Measurements from ENCODE around the gene RHOH. TPM values are rescaled to one million over a fixed set of nuclear protein-coding genes. Genes with fewer than 3 reads are reported as not detected.

The RHOH gene
- total and polyA plus RNA-seq, 10 of the 15 experiments (the other 5 are each of a cell fraction or from before 2014, with no cell fraction given): 46.5 to 120 (median 57.9) TPM

DNA sequence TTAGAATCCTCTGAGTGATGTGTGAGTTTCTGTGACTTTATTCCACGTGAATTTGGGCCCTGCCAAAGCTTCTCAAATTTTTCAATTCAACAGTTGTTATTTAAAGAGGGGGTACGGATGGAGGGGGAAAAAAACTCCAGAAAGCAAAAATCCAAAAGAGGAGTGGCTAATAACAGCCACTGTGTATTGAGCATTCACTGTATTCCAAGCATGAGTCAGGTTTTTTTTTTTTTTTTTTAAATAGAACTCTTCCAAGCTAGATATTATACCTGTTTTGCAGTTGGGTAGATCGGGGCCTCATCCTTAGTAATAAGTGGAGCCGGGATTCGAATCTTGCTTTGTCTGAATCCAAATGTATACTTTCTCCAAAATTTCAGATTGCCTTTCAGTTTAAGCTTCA, 6.4 kb upstream of the RHOH start (continued):
- TF ChIP-seq, protein P1, sequence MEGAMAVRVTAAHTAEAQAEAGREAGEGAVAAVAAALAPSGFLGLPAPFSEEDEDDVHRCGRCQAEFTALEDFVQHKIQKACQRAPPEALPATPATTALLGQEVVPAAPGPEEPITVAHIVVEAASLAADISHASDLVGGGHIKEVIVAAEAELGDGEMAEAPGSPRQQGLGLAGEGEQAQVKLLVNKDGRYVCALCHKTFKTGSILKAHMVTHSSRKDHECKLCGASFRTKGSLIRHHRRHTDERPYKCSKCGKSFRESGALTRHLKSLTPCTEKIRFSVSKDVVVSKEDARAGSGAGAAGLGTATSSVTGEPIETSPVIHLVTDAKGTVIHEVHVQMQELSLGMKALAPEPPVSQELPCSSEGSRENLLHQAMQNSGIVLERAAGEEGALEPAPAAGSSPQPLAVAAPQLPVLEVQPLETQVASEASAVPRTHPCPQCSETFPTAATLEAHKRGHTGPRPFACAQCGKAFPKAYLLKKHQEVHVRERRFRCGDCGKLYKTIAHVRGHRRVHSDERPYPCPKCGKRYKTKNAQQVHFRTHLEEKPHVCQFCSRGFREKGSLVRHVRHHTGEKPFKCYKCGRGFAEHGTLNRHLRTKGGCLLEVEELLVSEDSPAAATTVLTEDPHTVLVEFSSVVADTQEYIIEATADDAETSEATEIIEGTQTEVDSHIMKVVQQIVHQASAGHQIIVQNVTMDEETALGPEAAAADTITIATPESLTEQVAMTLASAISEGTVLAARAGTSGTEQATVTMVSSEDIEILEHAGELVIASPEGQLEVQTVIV (IDR thresholded peaks at IDR 0.05; ENCODE audit: borderline replicate concordance, partially characterized antibody): no peak
- TF ChIP-seq HDAC2 (IDR thresholded peaks at IDR 0.05) (no peak), MYB (IDR thresholded peaks at IDR 0.05; ENCODE audit: borderline replicate concordance, low read depth, low read length) (no peak), BMI1 (IDR thresholded peaks at IDR 0.05; ENCODE audit: borderline replicate concordance) (no peak)
- TF ChIP-seq, protein P2, sequence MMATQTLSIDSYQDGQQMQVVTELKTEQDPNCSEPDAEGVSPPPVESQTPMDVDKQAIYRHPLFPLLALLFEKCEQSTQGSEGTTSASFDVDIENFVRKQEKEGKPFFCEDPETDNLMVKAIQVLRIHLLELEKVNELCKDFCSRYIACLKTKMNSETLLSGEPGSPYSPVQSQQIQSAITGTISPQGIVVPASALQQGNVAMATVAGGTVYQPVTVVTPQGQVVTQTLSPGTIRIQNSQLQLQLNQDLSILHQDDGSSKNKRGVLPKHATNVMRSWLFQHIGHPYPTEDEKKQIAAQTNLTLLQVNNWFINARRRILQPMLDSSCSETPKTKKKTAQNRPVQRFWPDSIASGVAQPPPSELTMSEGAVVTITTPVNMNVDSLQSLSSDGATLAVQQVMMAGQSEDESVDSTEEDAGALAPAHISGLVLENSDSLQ (IDR thresholded peaks at IDR 0.05): no peak

DNA sequence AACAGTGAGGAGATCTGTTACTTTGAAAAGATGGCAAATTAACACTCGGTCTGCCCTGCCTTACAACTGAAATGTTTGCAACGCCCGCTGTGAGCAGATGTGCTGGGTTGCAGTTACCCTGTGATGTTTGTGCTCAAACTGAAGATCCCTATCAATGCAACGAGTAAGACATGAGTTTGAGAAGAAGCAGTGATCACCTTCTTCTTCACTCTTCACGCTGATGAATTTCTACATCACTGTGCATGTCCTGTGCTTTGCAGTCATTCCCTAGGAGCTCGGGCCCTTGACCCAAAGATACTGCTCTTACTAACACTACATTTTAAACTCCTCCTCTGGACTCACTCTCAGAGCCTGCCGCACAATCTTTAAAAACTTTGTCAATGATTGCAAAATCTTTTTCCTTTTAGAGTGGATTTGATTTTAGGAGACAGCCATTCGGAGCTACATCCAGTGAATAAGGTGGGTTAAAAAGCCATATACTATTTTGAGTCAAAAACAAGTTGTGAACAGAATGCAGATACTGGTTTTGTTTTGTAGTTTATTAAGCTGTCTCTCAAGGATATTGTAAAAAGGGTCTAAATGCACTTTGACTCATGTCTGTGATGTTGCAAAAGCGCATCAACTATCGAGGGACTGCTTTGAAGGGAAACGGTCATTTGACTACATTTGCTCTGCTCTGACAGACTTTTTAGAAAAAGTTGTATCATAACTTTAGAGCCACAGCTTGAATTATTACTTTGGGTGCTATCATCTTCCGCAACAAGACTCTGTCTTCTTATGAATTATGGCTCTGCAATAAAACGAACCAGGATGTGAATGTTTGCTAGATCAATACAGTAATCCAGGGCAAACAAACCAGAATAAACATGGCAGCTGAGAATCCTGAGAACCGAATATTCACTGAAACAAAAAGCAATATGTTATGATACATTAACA, 5.7 kb upstream of the RHOH start:
- WGBS (ENCODE audit: insufficient coverage, insufficient replicate concordance, low lambda C conversion rate, missing lambda C conversion rate): 0% methylated on average over 14 of the region's 14 CpGs
- ATAC-seq (peak; percentile 3), DNase-seq (ENCODE audit: low read depth, low spot score) (no peak), FAIRE-seq (no peak)
- ChIA-PET SMC1A (ENCODE audit: uncharacterized antibody, unreplicated experiment) (interaction anchor here (0.9 to 20.3 kb wide), 12 partner anchors 6 to 133 kb away, joined by 3 to 374 read pairs (median 5); partner anchors contain the start of gene RHOH), RAD21 (ENCODE audit: unreplicated experiment) (interaction anchor here (1.0 to 18.0 kb wide), 11 partner anchors 6 to 268 kb away, joined by 3 to 356 read pairs (median 10); partner anchors contain the start of gene RHOH), POLR2A (interaction anchor here (0.6 to 12.0 kb wide), 11 partner anchors 9 to 120 kb away, joined by 3 to 214 read pairs (median 4); no protein-coding TSS in a partner anchor), CTCF (interaction anchor here (1.1 to 11.5 kb wide), 10 partner anchors 8 to 527 kb away, joined by 3 to 121 read pairs (median 4); no protein-coding TSS in a partner anchor)
- H3K4me2 ChIP-seq (ENCODE audit: control insufficient read depth, insufficient read depth): peak overlapping the region; percentile 81
- H3K9ac ChIP-seq (ENCODE audit: control insufficient read depth, insufficient read depth, low read length): peak overlapping the region; percentile 99
- H3K27ac ChIP-seq (ENCODE audit: control insufficient read depth, insufficient read depth): peak overlapping the region; percentile 92
- no peaks in the 10 kb centered on the region for H3K27me3 ChIP-seq (replicated peaks in 1 of 2; ENCODE audit: control insufficient read depth in 2 of 2, insufficient read depth in 2 of 2, low read length in 1 of 2)
- peaks cover 89% of the 10 kb centered on the region for H3K79me2 ChIP-seq (ENCODE audit: control insufficient read depth, insufficient read depth, low read length)
- in situ Hi-C loops (cut with MboI): loop anchor here (25.0 kb wide), 1 partner anchor 1379 kb away; the partner anchor contains the start of gene TLR1
- intact Hi-C loops (cut with micrococcal nuclease; ENCODE audit: unreplicated experiment): loop anchor here (5.0 to 10.0 kb wide), 4 partner anchors 481 to 1146 kb away; no protein-coding TSS in a partner anchor
- no peaks in the 10 kb centered on the region for H3K36me3 ChIP-seq (ENCODE audit: control insufficient read depth in 2 of 2, insufficient read depth in 2 of 2, low read length in 1 of 2)
- H2AFZ ChIP-seq (ENCODE audit: control insufficient read depth, low read depth, low read length): peak overlapping the region; percentile 54
- H3K9me3 ChIP-seq (replicated peaks; ENCODE audit: control insufficient read depth, insufficient read depth, low read length): no peaks in the 10 kb centered on the region
- peaks cover 27% of the 10 kb centered on the region for H3K4me1 ChIP-seq (ENCODE audit: control insufficient read depth, insufficient read depth, low read length)
- H3K4me3 ChIP-seq: peak overlapping the region; percentile 88
- H4K20me1 ChIP-seq (ENCODE audit: control insufficient read depth, insufficient read depth): no peaks in the 10 kb centered on the region
- BruUV-seq (replicated peaks): no TSS peak
- TF ChIP-seq ZSCAN29 (IDR thresholded peaks at IDR 0.05) (no peak), LARP7 (IDR thresholded peaks at IDR 0.05) (0 out of 2 replicates have a peak, but pooled peaks have one; percentile 47), POLR2A (IDR thresholded peaks at IDR 0.05; ENCODE audit: low read depth, low read length) (peak; percentile 54; the same call in 1 of the 2 replicates), SIN3A (IDR thresholded peaks at IDR 0.05; ENCODE audit: low read depth, low read length) (0 out of 2 replicates have a peak, but pooled peaks have one; percentile 44), SMARCA5 (IDR thresholded peaks at IDR 0.05) (peak; percentile 47; the same call in 1 of the 2 replicates), STAT3 (IDR thresholded peaks at IDR 0.05; ENCODE audit: low read depth, low read length) (no peak), GATAD2B (conservative IDR thresholded peaks at IDR 0.05; ENCODE audit: low read depth) (no peak)
- TF ChIP-seq, protein P3, sequence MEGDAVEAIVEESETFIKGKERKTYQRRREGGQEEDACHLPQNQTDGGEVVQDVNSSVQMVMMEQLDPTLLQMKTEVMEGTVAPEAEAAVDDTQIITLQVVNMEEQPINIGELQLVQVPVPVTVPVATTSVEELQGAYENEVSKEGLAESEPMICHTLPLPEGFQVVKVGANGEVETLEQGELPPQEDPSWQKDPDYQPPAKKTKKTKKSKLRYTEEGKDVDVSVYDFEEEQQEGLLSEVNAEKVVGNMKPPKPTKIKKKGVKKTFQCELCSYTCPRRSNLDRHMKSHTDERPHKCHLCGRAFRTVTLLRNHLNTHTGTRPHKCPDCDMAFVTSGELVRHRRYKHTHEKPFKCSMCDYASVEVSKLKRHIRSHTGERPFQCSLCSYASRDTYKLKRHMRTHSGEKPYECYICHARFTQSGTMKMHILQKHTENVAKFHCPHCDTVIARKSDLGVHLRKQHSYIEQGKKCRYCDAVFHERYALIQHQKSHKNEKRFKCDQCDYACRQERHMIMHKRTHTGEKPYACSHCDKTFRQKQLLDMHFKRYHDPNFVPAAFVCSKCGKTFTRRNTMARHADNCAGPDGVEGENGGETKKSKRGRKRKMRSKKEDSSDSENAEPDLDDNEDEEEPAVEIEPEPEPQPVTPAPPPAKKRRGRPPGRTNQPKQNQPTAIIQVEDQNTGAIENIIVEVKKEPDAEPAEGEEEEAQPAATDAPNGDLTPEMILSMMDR (IDR thresholded peaks at IDR 0.05 in 2 of 3, conservative IDR thresholded peaks at IDR 0.05 in 1 of 3; ENCODE audit: control insufficient read depth in 2 of 3, extremely low read depth in 1 of 3, insufficient read depth in 1 of 3, low read depth in 3 of 3, low read length in 3 of 3): no peak
- TF ChIP-seq, protein P4, sequence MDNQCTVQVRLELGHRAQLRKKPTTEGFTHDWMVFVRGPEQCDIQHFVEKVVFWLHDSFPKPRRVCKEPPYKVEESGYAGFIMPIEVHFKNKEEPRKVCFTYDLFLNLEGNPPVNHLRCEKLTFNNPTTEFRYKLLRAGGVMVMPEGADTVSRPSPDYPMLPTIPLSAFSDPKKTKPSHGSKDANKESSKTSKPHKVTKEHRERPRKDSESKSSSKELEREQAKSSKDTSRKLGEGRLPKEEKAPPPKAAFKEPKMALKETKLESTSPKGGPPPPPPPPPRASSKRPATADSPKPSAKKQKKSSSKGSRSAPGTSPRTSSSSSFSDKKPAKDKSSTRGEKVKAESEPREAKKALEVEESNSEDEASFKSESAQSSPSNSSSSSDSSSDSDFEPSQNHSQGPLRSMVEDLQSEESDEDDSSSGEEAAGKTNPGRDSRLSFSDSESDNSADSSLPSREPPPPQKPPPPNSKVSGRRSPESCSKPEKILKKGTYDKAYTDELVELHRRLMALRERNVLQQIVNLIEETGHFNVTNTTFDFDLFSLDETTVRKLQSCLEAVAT (IDR thresholded peaks at IDR 0.05): peak; percentile 51; the same call in 1 of the 2 replicates

Measured in GM12878 (cell line).